Measurements from ENCODE around the gene SLC36A2.

The SLC36A2 gene

DNA sequence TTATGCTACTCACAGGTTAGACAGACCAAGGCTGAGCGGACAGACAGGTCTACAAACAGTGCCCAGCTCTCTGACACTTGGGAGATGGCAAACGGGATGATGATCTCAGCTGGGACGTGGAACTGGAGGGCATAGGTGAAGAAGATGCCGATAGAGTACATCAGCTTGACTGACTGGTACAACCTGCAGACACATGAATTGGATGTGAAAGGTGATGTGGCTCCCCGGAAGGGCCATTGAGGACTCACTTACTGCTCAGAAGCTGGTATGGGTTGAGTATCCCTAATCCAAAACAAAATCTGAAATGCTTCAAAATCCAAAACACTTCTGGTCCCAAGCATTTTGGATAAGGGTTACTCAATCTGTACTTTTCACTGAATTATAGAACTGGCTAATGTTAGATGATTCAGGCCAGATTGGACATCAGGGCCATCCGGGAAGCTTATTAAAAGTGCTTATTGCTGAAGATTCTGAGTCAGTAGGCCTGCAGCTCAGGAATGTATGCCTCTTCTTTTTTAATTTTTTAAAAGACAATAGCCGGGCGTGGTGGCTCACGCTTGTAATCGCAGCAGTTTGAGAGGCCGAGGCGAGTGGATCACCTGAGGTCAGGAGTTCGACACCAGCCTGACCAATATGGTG lies 66.2 kb downstream of the SLC36A2 start:
- DNase-seq = no peak

DNA sequence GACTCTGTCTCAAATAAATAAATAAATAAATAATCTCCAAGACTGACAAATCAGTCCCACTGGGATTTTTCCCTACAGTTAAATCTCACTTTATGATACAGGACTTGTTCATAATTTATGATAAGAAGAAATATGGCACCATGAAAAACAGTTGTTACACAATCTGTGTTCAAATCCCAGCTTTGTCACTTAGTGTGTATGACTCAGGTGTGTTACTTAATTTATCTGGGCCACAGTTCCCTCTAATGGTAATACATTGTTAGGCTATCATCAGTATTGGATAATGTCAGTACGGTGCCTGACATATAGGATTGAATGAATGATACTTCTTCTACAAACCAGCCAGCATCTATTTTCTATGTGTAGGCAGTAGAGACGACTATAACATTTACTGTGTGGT lies 66.9 kb downstream of the SLC36A2 start:
- no peak for DNase-seq

DNA sequence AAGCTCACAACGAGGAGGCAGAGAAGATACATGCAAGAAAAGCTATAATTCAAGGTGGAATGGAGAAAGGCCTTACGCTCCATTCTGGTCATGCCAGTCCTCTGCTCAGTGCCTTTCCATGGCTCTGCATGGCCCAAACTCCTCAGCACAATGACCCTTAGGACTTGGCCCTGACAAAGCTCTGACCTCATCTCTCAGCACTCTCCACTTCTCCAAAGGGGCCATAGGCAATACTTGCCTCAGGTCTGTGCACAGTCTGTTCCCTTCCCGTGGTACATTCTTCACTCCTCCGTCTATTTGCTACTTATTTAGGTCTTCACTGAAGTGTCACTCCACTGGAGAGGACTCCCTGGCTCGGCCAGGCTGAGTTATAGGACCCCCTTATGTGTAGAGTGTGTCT lies 68.5 kb downstream of the SLC36A2 start:
- DNase-seq = no peak

DNA sequence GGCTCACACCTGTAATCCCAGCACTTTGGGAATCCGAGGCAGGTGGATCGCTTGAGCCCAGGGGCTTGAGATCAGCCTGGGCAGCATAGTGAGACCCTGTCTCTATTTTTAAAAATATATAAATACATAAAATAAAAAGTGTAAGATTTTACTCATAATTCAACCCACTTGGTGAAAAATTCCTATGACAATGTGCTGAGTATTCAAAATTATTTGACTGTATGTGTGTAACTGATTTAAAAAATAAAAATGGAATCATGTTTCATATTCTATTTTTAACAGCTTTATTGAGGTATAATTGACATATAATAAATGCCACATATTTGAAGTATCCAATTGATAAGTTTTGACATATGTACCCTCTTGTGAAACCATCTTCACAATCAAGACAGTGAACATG lies 71.6 kb downstream of the SLC36A2 start:
- DNase-seq = no peak

DNA sequence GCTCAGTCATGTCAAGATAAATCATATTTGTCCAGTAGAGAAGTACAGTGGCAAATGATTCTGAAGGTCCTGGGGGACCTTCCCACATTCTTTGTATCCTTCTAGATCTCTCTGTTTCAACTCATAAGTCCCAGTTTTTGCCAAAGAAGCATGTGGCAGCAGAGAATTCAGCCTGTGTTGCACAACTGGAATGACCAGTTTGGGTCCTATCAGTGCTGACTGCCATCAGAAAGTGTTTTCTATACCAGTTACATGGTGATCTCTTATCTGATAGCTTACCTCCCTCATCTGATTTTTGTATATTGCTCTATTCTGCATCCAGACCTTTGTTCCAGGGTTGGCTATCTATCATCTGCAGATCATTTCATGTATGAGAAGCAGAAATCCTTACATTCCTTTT lies 72.7 kb downstream of the SLC36A2 start:
- DNase-seq = no peak

DNA sequence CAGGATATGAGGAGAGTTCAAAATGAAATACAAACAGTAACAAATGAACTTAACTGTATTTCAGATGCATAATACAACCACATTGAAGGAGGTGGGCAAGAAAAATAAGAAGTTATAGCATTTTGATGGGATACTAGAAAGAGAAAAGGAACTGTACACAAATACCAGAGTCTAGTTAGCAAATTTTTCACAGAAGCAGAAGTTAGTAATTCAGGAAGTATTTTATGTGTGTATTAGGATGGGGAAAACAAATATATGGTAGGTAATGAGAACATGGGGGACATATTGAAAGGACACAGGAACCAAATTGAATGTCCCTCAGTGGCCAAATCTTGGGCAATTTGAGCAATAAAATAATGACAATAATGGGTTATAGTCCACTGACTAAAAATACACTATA lies 76.0 kb downstream of the SLC36A2 start:
- DNase-seq = no peak

DNA sequence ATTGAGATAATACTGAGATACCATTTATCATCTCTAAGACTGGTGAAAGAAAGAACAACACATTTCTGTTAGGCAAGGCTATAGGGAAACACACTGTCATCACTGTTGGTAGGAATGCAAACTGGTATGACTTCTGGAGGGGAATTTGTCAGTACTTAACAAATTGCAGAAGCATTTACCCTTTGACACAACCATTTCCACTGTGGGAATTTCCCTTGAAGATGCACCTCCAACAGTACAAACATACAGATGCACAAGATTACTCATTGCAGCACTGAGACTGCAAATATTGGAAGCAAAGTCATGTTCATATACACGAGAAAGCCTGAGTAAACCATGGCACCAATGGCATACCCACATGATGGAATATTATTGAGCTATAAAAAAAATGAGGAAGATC lies 76.8 kb downstream of the SLC36A2 start:
- no peak for DNase-seq

DNA sequence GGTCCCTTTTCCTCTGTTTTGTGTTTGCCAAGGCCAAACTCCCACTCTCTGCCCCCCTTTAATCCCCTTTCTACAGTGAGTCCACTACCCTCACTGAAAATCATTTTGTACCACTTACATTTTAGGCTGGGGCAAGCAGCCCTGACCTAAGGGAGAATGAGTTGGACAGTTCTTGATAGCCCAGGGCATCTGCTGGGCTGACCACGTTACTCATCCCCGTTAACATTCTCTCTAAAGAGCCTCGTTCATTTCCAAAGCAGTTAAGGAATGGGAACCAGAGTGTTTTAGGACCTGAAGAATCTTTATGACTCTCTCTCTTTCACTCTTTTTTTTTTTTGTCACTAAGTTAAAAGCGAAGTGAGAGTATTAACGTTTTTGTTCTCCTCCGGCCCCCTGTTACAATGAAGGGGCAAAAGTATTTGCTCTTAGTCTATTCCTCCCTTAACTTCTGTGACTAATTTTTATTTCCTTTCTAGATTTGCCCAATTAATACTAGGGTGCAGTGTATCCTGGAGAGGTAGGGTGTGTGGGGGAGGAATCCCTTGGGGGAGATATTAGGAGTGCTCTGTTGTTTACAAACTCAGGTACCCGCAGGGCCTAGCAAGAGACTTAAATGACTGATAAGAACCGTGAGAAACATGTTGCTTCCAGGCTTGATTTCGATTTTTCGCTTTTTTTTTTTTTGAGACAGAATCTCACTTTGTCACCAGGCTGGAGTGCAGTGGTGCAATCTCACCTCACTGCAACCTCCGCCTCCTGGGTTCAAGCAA lies 79.7 kb downstream of the SLC36A2 start:
- no peak for DNase-seq
